ENCODE measurements around the gene SCAP. TPM values are rescaled to one million over a fixed set of nuclear protein-coding genes. Genes with fewer than 3 reads are reported as not detected.

The SCAP gene
- total RNA-seq, 1 experiment from 2014 or later: 115 TPM

DNA sequence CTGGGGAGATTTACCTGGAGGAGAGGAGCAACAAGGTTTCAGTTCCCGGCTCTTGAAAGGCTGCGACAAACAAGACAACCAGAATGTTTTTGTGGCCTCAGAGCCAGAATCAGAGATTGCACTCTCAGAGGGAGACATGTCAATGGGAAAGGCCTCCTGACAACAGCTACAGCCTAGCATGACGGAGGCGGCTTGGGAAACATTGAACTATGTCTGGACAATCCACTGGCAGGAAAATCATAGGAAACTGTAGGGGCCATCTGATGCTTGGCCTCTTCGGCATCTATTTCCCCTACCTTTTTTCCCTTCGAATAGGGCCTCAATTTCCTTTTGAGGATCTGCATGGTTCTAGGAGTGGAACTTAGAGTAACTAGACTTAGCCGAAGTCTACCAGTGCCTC is 108.1 kb downstream of the SCAP start:
- ChIA-PET CTCF (no interaction called here), POLR2A (interaction anchor here (0.7 kb wide), 1 partner anchor 25 kb away, joined by 3 read pairs; no protein-coding TSS in a partner anchor)
- TF ChIP-seq GRHL2 (CRISPR knock-in tag; IDR thresholded peaks at IDR 0.05; ENCODE audit: insufficient replicate concordance, severe bottlenecking) (no peak), CREB1 (CRISPR knock-in tag; IDR thresholded peaks at IDR 0.05) (no peak), ZNF317 (CRISPR knock-in tag; IDR thresholded peaks at IDR 0.05; ENCODE audit: borderline replicate concordance, low read depth) (no peak), MYBL2 (CRISPR knock-in tag; IDR thresholded peaks at IDR 0.05) (no peak), ZNF138 (CRISPR knock-in tag; conservative IDR thresholded peaks at IDR 0.05) (no peak), ELF4 (CRISPR knock-in tag; IDR thresholded peaks at IDR 0.05; ENCODE audit: low read depth) (no peak)
- TF ChIP-seq, protein P1, sequence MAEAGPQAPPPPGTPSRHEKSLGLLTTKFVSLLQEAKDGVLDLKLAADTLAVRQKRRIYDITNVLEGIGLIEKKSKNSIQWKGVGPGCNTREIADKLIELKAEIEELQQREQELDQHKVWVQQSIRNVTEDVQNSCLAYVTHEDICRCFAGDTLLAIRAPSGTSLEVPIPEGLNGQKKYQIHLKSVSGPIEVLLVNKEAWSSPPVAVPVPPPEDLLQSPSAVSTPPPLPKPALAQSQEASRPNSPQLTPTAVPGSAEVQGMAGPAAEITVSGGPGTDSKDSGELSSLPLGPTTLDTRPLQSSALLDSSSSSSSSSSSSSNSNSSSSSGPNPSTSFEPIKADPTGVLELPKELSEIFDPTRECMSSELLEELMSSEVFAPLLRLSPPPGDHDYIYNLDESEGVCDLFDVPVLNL (CRISPR knock-in tag; IDR thresholded peaks at IDR 0.05; ENCODE audit: borderline replicate concordance, low read depth): no peak
- TF ChIP-seq, protein P2, sequence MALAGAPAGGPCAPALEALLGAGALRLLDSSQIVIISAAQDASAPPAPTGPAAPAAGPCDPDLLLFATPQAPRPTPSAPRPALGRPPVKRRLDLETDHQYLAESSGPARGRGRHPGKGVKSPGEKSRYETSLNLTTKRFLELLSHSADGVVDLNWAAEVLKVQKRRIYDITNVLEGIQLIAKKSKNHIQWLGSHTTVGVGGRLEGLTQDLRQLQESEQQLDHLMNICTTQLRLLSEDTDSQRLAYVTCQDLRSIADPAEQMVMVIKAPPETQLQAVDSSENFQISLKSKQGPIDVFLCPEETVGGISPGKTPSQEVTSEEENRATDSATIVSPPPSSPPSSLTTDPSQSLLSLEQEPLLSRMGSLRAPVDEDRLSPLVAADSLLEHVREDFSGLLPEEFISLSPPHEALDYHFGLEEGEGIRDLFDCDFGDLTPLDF (CRISPR knock-in tag; IDR thresholded peaks at IDR 0.05): no peak
- TF ChIP-seq, protein P3, sequence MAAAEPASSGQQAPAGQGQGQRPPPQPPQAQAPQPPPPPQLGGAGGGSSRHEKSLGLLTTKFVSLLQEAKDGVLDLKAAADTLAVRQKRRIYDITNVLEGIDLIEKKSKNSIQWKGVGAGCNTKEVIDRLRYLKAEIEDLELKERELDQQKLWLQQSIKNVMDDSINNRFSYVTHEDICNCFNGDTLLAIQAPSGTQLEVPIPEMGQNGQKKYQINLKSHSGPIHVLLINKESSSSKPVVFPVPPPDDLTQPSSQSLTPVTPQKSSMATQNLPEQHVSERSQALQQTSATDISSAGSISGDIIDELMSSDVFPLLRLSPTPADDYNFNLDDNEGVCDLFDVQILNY (CRISPR knock-in tag; IDR thresholded peaks at IDR 0.05): no peak
- TF ChIP-seq, protein P4, sequence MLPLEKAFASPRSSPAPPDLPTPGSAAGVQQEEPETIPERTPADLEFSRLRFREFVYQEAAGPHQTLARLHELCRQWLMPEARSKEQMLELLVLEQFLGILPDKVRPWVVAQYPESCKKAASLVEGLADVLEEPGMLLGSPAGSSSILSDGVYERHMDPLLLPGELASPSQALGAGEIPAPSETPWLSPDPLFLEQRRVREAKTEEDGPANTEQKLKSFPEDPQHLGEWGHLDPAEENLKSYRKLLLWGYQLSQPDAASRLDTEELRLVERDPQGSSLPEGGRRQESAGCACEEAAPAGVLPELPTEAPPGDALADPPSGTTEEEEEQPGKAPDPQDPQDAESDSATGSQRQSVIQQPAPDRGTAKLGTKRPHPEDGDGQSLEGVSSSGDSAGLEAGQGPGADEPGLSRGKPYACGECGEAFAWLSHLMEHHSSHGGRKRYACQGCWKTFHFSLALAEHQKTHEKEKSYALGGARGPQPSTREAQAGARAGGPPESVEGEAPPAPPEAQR (CRISPR knock-in tag; IDR thresholded peaks at IDR 0.05): no peak
- TF ChIP-seq, protein P5, sequence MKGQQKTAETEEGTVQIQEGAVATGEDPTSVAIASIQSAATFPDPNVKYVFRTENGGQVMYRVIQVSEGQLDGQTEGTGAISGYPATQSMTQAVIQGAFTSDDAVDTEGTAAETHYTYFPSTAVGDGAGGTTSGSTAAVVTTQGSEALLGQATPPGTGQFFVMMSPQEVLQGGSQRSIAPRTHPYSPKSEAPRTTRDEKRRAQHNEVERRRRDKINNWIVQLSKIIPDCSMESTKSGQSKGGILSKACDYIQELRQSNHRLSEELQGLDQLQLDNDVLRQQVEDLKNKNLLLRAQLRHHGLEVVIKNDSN (CRISPR knock-in tag; IDR thresholded peaks at IDR 0.05): no peak
- TF ChIP-seq, protein P6, sequence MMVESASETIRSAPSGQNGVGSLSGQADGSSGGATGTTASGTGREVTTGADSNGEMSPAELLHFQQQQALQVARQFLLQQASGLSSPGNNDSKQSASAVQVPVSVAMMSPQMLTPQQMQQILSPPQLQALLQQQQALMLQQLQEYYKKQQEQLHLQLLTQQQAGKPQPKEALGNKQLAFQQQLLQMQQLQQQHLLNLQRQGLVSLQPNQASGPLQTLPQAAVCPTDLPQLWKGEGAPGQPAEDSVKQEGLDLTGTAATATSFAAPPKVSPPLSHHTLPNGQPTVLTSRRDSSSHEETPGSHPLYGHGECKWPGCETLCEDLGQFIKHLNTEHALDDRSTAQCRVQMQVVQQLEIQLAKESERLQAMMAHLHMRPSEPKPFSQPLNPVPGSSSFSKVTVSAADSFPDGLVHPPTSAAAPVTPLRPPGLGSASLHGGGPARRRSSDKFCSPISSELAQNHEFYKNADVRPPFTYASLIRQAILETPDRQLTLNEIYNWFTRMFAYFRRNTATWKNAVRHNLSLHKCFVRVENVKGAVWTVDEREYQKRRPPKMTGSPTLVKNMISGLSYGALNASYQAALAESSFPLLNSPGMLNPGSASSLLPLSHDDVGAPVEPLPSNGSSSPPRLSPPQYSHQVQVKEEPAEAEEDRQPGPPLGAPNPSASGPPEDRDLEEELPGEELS (CRISPR knock-in tag; IDR thresholded peaks at IDR 0.05): no peak
- TF ChIP-seq, protein P7, sequence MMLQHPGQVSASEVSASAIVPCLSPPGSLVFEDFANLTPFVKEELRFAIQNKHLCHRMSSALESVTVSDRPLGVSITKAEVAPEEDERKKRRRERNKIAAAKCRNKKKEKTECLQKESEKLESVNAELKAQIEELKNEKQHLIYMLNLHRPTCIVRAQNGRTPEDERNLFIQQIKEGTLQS (CRISPR knock-in tag; conservative IDR thresholded peaks at IDR 0.05): no peak
- TF ChIP-seq, protein P8, sequence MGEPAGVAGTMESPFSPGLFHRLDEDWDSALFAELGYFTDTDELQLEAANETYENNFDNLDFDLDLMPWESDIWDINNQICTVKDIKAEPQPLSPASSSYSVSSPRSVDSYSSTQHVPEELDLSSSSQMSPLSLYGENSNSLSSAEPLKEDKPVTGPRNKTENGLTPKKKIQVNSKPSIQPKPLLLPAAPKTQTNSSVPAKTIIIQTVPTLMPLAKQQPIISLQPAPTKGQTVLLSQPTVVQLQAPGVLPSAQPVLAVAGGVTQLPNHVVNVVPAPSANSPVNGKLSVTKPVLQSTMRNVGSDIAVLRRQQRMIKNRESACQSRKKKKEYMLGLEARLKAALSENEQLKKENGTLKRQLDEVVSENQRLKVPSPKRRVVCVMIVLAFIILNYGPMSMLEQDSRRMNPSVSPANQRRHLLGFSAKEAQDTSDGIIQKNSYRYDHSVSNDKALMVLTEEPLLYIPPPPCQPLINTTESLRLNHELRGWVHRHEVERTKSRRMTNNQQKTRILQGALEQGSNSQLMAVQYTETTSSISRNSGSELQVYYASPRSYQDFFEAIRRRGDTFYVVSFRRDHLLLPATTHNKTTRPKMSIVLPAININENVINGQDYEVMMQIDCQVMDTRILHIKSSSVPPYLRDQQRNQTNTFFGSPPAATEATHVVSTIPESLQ (CRISPR knock-in tag; IDR thresholded peaks at IDR 0.05): no peak
- Mint-ChIP-seq H3K4me3 (no peak overlapping the region), H3K27me3 (ENCODE audit: low read depth) (no peaks in the 10 kb centered on the region; the same call in 1 of the 2 replicates), H3K36me3 (no peaks in the 10 kb centered on the region), H3K4me1 (peaks cover 9% of the 10 kb centered on the region), H3K27ac (no peak overlapping the region), H3K9me3 (no peaks in the 10 kb centered on the region)
- ATAC-seq (no peak), DNase-seq (ENCODE audit: low spot score) (no peak)

DNA sequence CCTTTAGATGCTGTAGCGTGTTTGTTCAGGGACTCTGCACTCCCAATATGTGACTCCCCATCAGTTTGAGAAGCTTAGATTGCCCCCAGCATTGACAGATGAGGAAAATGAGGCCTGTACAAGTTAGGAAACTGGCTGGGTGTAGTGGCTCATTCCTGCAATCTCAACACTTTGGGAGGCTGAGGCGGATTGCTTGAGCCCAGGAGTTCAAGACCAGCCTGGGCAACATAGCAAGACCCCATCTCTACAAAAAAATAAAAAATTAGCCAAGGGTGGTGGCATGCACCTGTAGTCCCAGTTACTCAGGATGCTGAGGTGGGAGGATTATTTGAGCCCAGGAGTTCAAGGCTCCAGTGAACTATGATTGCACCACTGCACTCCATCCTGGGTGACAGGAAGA is 108.9 kb downstream of the SCAP start:
- Mint-ChIP-seq H3K36me3 (no peaks in the 10 kb centered on the region), H3K4me3 (no peak overlapping the region), H3K9me3 (no peaks in the 10 kb centered on the region), H3K27ac (no peak overlapping the region), H3K27me3 (ENCODE audit: low read depth) (no peaks in the 10 kb centered on the region), H3K4me1 (peaks cover 9% of the 10 kb centered on the region)
- no peak for DNase-seq (ENCODE audit: low spot score)
- CTCF ChIA-PET: no interaction called here
- POLR2A ChIA-PET: no interaction called here
- TF ChIP-seq ZNF232 (CRISPR knock-in tag; IDR thresholded peaks at IDR 0.05) (no peak), ZNF317 (CRISPR knock-in tag; IDR thresholded peaks at IDR 0.05; ENCODE audit: borderline replicate concordance, low read depth) (no peak), FOXP1 (CRISPR knock-in tag; IDR thresholded peaks at IDR 0.05; ENCODE audit: borderline replicate concordance) (no peak), FOXK1 (CRISPR knock-in tag; IDR thresholded peaks at IDR 0.05) (no peak), PRRX2 (CRISPR knock-in tag; IDR thresholded peaks at IDR 0.05) (no peak), RORB (CRISPR knock-in tag; IDR thresholded peaks at IDR 0.05) (no peak)
- TF ChIP-seq, protein P9, sequence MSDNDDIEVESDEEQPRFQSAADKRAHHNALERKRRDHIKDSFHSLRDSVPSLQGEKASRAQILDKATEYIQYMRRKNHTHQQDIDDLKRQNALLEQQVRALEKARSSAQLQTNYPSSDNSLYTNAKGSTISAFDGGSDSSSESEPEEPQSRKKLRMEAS (CRISPR knock-in tag; IDR thresholded peaks at IDR 0.05): no peak
- TF ChIP-seq, protein P10, sequence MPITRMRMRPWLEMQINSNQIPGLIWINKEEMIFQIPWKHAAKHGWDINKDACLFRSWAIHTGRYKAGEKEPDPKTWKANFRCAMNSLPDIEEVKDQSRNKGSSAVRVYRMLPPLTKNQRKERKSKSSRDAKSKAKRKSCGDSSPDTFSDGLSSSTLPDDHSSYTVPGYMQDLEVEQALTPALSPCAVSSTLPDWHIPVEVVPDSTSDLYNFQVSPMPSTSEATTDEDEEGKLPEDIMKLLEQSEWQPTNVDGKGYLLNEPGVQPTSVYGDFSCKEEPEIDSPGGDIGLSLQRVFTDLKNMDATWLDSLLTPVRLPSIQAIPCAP (CRISPR knock-in tag; IDR thresholded peaks at IDR 0.05): no peak
- TF ChIP-seq, protein P6 (CRISPR knock-in tag; IDR thresholded peaks at IDR 0.05): no peak
- ATAC-seq: no peak
